Vagina (tissue), 2 donors: Measurements from ENCODE around the gene UROC1. TPM values are rescaled to one million over a fixed set of nuclear protein-coding genes. Genes with fewer than 3 reads are reported as not detected.

Experiments used
- DNase-seq, 2 donors: peaks; one replicate each; pipeline ENCODE4 v3.0.0-alpha.2; 2017; ENCODE audit errors: extremely low spot score in 2 of 2
- H3K27ac ChIP-seq: fragments of 200-600 bp; sonication (generic); one replicate; pipeline ENCODE4 v1.5.1; 2019
- H3K27me3 ChIP-seq: fragments of 200-600 bp; sonication (generic); one replicate; pipeline ENCODE4 v1.5.1; 2019
- H3K36me3 ChIP-seq, 2 donors: fragments of 200-600 bp; sonication (generic); one replicate each; pipeline ENCODE4 v1.5.1; 2017 to 2019
- H3K4me1 ChIP-seq: fragments of 200-600 bp; sonication (generic); one replicate; pipeline ENCODE4 v1.5.1; 2019
- H3K4me3 ChIP-seq, 2 donors: fragments of 200-600 bp; sonication (generic); 1 replicate in 1 of 2; 2 replicates in 1 of 2; pipeline ENCODE4 v1.5.1; 2016 to 2019
- H3K9me3 ChIP-seq: fragments of 200-600 bp; sonication (generic); one replicate; pipeline ENCODE4 v1.5.1; 2019
- POLR2A ChIP-seq, 2 donors: fragments of 450-650 bp; IDR thresholded peaks; one replicate each; pipeline ENCODE4 v1.6.1; 2017; ENCODE audit warnings: antibody characterized with exemption in 2 of 2, mild to moderate bottlenecking in 2 of 2, moderate library complexity in 2 of 2
- POLR2AphosphoS5 ChIP-seq, 2 donors: sonication (generic); formaldehyde crosslinking; IDR thresholded peaks; one replicate each; pipeline ENCODE4 v1.9.0; 2017; ENCODE audit warnings: antibody characterized with exemption in 2 of 2, mild to moderate bottlenecking in 2 of 2, low read depth in 1 of 2; ENCODE audit not compliant: insufficient read depth in 1 of 2
- intact Hi-C: fragments of 100-400 bp; cut with DNase I; formaldehyde crosslinking; loops from one replicate; pipeline ENCODE4 v1.15.1; 2023
- total RNA-seq: library from RNA; depleted of rRNA; stranded (reverse); fragments of >200 nt; gene quantifications from one replicate; pipeline ENCODE4 v1.2.3, GENCODE V29; 2016
- TF ChIP-seq, protein P1 (sequence below), 3 experiments: fragments of 450-650 bp in 2 of 3; fragments of 200-600 bp in 1 of 3; sonication (generic) in 1 of 3; IDR thresholded peaks; one replicate each; pipeline ENCODE4 v1.5.1; 2017 to 2019; ENCODE audit warnings: antibody characterized with exemption in 3 of 3, mild to moderate bottlenecking in 2 of 3, moderate library complexity in 2 of 3

Gene UROC1
- total RNA-seq, 1 donor from 2014 or later = not detected

DNA sequence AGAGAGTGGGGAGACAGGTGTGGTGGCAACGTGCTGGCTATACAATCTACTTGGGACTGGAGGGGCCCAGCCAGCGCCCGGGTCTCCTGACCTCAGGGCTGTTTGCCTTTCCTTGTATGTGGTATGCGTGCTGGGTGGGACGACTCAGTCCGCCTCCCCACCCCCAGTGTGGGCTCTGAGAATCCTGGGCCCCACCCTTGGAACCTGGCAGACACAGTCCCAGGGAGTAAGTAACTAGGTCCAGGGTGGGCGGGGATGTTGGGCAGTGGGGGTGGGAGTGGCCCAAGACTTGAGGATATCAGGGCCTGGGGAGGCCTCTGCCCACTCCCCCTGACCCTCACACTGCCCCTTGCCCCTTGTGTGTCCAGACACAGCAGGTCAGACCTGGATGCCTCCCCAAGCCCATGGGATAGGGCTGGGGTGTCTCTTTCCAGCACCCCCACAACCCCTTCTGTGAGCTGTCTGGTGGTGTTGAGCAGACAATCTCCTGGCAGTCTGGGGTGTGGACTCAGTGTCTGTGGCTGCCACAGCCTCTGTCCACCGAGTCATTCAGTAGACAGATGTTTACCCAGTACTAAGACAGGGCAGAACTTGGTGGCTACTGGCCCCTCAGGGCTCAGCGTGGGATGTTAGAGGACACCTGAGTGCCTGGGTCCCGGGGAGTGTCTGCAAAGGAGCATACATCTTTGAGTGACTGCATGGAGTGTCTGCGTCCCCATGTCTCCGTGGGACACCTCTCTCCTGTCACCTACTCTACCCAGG, 7.7 kb upstream of the UROC1 start:
- Histone ChIP-seq H3K9me3 (no peaks in the 10 kb centered on the region), H3K4me1 (peaks cover 13% of the 10 kb centered on the region), H3K36me3 (no peaks in the 10 kb centered on the region), H3K4me3 (no peak overlapping the region), H3K27me3 (no peaks in the 10 kb centered on the region), H3K27ac (no peak overlapping the region)
- no peak for DNase-seq
- no peak for TF ChIP-seq POLR2AphosphoS5 (IDR thresholded peaks at IDR 0.05; ENCODE audit: insufficient read depth in 1 of 2, low read depth in 1 of 2)
- intact Hi-C loops = no loop called here

- H3K9me3 ChIP-seq = no peaks in the 10 kb centered on the region
- DNase-seq = no peak
- intact Hi-C loops = no loop called here
- peaks cover 13% of the 10 kb centered on the region for H3K4me1 ChIP-seq
- no peaks in the 10 kb centered on the region for H3K36me3 ChIP-seq
- no peaks in the 10 kb centered on the region for H3K27me3 ChIP-seq
- TF ChIP-seq POLR2A (IDR thresholded peaks at IDR 0.05) = no peak
- TF ChIP-seq POLR2AphosphoS5 (IDR thresholded peaks at IDR 0.05; ENCODE audit: insufficient read depth in 1 of 2, low read depth in 1 of 2) = no peak
- TF ChIP-seq, protein P1, sequence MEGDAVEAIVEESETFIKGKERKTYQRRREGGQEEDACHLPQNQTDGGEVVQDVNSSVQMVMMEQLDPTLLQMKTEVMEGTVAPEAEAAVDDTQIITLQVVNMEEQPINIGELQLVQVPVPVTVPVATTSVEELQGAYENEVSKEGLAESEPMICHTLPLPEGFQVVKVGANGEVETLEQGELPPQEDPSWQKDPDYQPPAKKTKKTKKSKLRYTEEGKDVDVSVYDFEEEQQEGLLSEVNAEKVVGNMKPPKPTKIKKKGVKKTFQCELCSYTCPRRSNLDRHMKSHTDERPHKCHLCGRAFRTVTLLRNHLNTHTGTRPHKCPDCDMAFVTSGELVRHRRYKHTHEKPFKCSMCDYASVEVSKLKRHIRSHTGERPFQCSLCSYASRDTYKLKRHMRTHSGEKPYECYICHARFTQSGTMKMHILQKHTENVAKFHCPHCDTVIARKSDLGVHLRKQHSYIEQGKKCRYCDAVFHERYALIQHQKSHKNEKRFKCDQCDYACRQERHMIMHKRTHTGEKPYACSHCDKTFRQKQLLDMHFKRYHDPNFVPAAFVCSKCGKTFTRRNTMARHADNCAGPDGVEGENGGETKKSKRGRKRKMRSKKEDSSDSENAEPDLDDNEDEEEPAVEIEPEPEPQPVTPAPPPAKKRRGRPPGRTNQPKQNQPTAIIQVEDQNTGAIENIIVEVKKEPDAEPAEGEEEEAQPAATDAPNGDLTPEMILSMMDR (IDR thresholded peaks at IDR 0.05) = no peak
- H3K27ac ChIP-seq = no peak overlapping the region
- peak overlapping the region; percentile 10 to 26 for H3K4me3 ChIP-seq
Measured at GRCh38 chr3:126524429-126524988, 6.9 kb upstream of the UROC1 start.

DNA sequence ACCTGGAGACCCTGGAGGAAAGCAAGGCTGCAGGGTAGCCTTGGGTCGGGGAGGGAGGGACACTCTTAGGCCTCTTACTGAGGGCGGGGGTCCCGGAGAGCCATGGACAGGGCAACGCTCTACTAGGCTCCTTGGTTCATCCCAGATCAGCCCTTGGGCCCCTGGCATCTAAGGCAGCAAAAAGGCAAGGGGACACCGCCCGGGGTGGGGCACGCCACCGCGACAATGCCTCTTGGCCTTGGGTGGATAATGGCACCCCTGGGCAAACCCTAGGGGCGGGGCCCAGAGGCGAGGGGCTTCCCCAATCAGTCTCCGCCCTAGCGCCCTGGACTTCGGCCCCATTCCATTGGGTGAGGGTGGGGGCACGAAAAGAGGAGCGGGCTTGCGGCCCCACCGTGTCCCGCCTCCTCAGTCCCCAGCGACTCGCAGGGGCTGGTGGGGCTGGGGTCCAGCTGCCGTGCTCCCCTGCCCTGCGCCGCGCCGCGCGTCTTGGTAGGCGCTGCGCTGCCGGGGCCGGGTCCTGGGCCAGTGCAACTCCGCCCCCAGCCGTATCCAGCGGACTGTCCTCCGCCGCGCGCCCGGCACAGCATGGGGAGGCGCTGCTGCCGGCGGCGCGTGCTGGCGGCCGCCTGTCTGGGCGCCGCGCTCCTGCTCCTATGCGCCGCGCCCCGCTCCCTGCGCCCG, 6.3 kb upstream of the UROC1 start, which contains the start of gene CHST13:
CHST13 (plus strand) TSS at position 411 of the 684 bp plus-strand sequence; CDS start at position 589, 178 bp downstream.
- H3K36me3 ChIP-seq = no peaks in the 10 kb centered on the region
- intact Hi-C loops = no loop called here
- H3K4me1 ChIP-seq = peaks cover 13% of the 10 kb centered on the region
- TF ChIP-seq, protein P1 (IDR thresholded peaks at IDR 0.05) = no peak
- TF ChIP-seq POLR2A (IDR thresholded peaks at IDR 0.05) (no peak), POLR2AphosphoS5 (IDR thresholded peaks at IDR 0.05; ENCODE audit: insufficient read depth in 1 of 2, low read depth in 1 of 2) (no peak)
- DNase-seq = no peak
- no peaks in the 10 kb centered on the region for H3K27me3 ChIP-seq
- peak within 1 kb of the TSS; percentile 10 to 26 for H3K4me3 ChIP-seq
- no peak within 1 kb of the TSS for H3K27ac ChIP-seq
- no peaks in the 10 kb centered on the region for H3K9me3 ChIP-seq

GRCh38 chr3:126522363-126522788, 4.8 kb upstream of the UROC1 start:
- H3K27me3 ChIP-seq = no peaks in the 10 kb centered on the region

More at GRCh38 chr3:126522363-126522788, 4.8 kb upstream of the UROC1 start:
- H3K4me3 ChIP-seq = no peak overlapping the region
- no peaks in the 10 kb centered on the region for H3K36me3 ChIP-seq
- no peaks in the 10 kb centered on the region for H3K9me3 ChIP-seq
- H3K4me1 ChIP-seq = peaks cover 13% of the 10 kb centered on the region
- TF ChIP-seq, protein P1 (IDR thresholded peaks at IDR 0.05) = peak; percentile 55 to 80 (median 75)
- no peak for TF ChIP-seq POLR2A (IDR thresholded peaks at IDR 0.05)
- no peak overlapping the region for H3K27ac ChIP-seq
- no peak for DNase-seq
- intact Hi-C loops = no loop called here
